ENCODE measurements around the gene OXNAD1.

Gene OXNAD1

GRCh38 chr3:16330351-16330750 is 65.3 kb downstream of the OXNAD1 start:
- TF ChIP-seq CTCF (IDR thresholded peaks at IDR 0.05; ENCODE audit: low read length, missing control alignments) = no peak
- no peak overlapping the region for H3K4me3 ChIP-seq (replicated peaks; ENCODE audit: low read depth, low read length)
- no peak for DNase-seq (ENCODE audit: low read depth)

- no peak for DNase-seq (ENCODE audit: low read depth)
- TF ChIP-seq CTCF (IDR thresholded peaks at IDR 0.05; ENCODE audit: low read length, missing control alignments) = no peak
- no peak overlapping the region for H3K4me3 ChIP-seq (replicated peaks; ENCODE audit: low read depth, low read length)
Measured at GRCh38 chr3:16331319-16331883, 66.4 kb downstream of the OXNAD1 start.

GRCh38 chr3:16332904-16333426 is 68.0 kb downstream of the OXNAD1 start:
- no peak for TF ChIP-seq CTCF (IDR thresholded peaks at IDR 0.05; ENCODE audit: low read length, missing control alignments)
- peak; percentile 56 for DNase-seq (ENCODE audit: low read depth)

GRCh38 chr3:16334909-16335308 is 69.9 kb downstream of the OXNAD1 start:
- no peak for TF ChIP-seq CTCF (IDR thresholded peaks at IDR 0.05; ENCODE audit: low read length, missing control alignments)
- peak; percentile 78 for DNase-seq (ENCODE audit: low read depth)

More at GRCh38 chr3:16332904-16333426, 68.0 kb downstream of the OXNAD1 start:
- H3K4me3 ChIP-seq (replicated peaks; ENCODE audit: low read depth, low read length) = no peak overlapping the region

GRCh38 chr3:16335333-16335732 is 70.3 kb downstream of the OXNAD1 start:
- H3K4me3 ChIP-seq (replicated peaks; ENCODE audit: low read depth, low read length) = no peak overlapping the region
- no peak for TF ChIP-seq CTCF (IDR thresholded peaks at IDR 0.05; ENCODE audit: low read length, missing control alignments)
- no peak for DNase-seq (ENCODE audit: low read depth)

More at GRCh38 chr3:16334909-16335308, 69.9 kb downstream of the OXNAD1 start:
- no peak overlapping the region for H3K4me3 ChIP-seq (replicated peaks; ENCODE audit: low read depth, low read length)

GRCh38 chr3:16335772-16336645 is 71.0 kb downstream of the OXNAD1 start:
- peak; percentile 22 for DNase-seq (ENCODE audit: low read depth)
- no peak for TF ChIP-seq CTCF (IDR thresholded peaks at IDR 0.05; ENCODE audit: low read length, missing control alignments)

More at GRCh38 chr3:16335772-16336645, 71.0 kb downstream of the OXNAD1 start:
- no peak overlapping the region for H3K4me3 ChIP-seq (replicated peaks; ENCODE audit: low read depth, low read length)

Data from fibroblast of pulmonary artery (primary cell).